Dendritic cell treated with granulocyte-macrophage colony-stimulating factor and Interleukin-4, amounts not matched to agents 40 ng/mL and 50 ng/mL, for 4 days (primary cell): ENCODE measurements around the gene ADD1.

ENCODE experiments used
- H3K27ac Mint-ChIP-seq: one replicate; pipeline ENCODE4 v1.8.0; 2022; ENCODE audit warnings: mild to moderate bottlenecking, mixed read lengths
- H3K27me3 Mint-ChIP-seq: one replicate; pipeline ENCODE4 v1.8.0; 2022; ENCODE audit warnings: mild to moderate bottlenecking, mixed read lengths
- H3K36me3 Mint-ChIP-seq: one replicate; pipeline ENCODE4 v1.8.0; 2022; ENCODE audit warnings: low read depth, mixed read lengths
- H3K4me1 Mint-ChIP-seq: one replicate; pipeline ENCODE4 v1.8.0; 2022; ENCODE audit warnings: low read depth, mixed read lengths
- H3K4me3 Mint-ChIP-seq: one replicate; pipeline ENCODE4 v1.8.0; 2022; ENCODE audit warnings: mild to moderate bottlenecking, moderate library complexity, mixed read lengths
- H3K9me3 Mint-ChIP-seq: one replicate; pipeline ENCODE4 v1.8.0; 2022; ENCODE audit warnings: mixed read lengths
- intact Hi-C: fragments of 100-400 bp; cut with micrococcal nuclease; formaldehyde crosslinking; loops from one replicate; pipeline ENCODE4 v1.15.0; 2022

The ADD1 gene

DNA sequence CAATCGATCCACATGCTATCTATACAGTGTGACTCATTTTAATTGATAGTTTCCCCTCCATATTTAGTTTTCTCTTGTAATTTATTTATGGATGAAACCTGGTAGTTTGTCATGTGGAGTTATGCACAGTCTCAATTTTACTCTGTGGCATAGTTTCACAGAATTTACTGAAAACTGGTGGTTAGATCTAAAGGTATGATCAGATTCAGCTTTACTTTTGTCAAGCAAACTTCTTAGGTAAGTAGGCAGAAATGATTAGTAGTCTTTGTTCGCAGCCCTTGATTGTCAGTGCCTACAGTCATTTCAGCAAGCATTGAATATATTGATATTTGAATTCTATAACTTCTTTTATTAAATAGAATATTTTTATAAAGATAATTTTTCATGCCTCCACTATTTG, 2.5 kb downstream of the ADD1 start:
- H3K4me3 Mint-ChIP-seq: peak overlapping the region; percentile 40
- intact Hi-C loops: loop anchor here (10.0 kb wide), 1 partner anchor 89 kb away; no protein-coding TSS in a partner anchor
- no peaks in the 10 kb centered on the region for H3K9me3 Mint-ChIP-seq
- no peaks in the 10 kb centered on the region for H3K27me3 Mint-ChIP-seq
- H3K27ac Mint-ChIP-seq: peak overlapping the region; percentile 93
- H3K4me1 Mint-ChIP-seq: peaks cover 78% of the 10 kb centered on the region
- H3K36me3 Mint-ChIP-seq: peaks cover 23% of the 10 kb centered on the region

DNA sequence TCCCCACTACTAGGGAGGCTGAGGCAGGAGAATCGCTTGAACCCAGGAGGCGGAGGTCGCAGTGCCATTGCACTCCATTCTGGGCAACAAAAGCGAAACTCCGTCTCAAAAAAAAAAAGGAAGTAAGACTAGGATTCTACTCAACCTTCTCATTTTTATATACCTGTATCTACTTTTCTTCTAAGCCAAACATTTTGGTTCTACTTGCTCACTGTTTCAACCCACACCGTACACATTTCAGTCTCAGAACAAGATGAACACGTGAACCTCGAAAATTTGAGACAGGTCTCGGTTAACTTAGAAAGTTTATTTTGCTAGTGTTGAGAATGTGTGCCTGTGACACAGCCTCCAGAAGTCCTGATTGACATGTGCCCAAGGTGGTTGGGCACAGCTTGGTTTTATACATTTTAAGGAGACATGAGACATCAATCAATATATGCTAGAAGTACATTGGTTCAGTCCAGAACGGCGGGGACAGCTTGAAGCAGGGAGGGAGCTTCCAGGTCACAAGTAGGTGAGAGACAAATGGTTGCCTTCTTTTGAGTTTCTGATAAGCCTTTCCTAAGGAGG, 3.7 kb downstream of the ADD1 start:
- H3K27ac Mint-ChIP-seq: no peak overlapping the region
- H3K9me3 Mint-ChIP-seq: no peaks in the 10 kb centered on the region
- H3K27me3 Mint-ChIP-seq: no peaks in the 10 kb centered on the region
- peaks cover 18% of the 10 kb centered on the region for H3K36me3 Mint-ChIP-seq
- peaks cover 79% of the 10 kb centered on the region for H3K4me1 Mint-ChIP-seq
- intact Hi-C loops: loop anchor here (10.0 kb wide), 1 partner anchor 87 kb away; no protein-coding TSS in a partner anchor
- H3K4me3 Mint-ChIP-seq: no peak overlapping the region

DNA sequence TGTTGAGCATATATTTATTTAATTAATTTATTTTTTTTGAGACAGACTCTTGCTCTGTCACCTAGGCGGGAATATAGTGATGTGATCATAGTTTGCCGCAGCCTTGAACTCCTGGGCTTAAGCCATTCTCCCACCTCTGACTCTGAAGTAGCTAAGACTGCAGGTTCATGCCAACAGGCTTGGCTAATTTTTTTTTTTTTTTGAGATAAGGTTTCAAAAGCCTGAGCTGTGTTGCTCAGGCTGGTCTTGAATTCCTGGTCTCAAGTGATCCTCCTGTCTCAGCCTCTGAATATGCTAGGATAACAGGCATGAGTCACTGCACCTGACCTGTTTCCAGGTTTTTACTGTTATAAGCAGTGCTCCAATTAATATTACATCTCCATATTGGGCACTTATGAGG, 4.8 kb downstream of the ADD1 start:
- Mint-ChIP-seq H3K36me3 (peaks cover 19% of the 10 kb centered on the region), H3K4me1 (peaks cover 72% of the 10 kb centered on the region), H3K4me3 (no peak overlapping the region), H3K9me3 (no peaks in the 10 kb centered on the region), H3K27ac (no peak overlapping the region), H3K27me3 (no peaks in the 10 kb centered on the region)
- intact Hi-C loops: loop anchor here (10.0 kb wide), 1 partner anchor 86 kb away; no protein-coding TSS in a partner anchor

DNA sequence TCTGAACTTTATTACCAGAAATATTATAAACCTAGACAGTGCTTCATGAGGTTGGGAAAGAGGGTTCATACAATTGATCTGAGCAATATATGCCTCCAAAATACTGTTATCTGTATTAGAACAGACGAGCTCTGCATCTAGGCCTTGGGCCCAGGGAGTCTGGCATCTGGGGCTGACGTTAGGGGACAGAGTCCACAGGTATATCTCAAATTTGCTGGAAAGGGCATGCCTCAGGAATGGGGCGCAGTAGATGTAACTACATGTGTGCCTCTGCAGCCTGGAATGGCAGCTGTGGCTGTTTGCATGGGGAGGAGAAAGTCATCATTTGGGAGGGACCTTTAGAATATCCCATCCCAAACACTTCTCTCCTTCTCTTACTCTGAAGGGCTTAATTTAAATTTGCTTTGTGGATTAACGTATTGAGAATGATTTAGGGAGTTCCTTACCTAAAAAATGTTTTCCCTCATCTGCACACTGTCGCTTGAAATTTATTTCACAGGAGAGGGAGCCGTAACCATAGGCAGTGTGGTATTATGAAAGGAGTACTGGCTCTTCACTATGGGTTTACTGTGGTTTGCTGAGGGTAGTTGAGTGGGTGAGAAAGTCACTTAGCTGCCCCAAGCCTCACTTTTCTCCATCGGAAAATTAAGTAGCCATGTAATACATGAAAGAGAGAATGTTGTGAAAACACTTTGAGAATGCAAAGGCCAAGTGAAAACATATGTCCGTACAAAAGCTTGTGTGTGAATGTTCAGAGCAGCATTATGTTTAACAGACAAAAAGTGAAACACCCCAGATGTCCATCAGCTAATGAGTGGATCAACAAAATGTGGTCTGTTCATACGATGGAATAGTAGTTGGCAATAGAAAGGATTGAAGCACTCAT, 5.9 kb downstream of the ADD1 start:
- intact Hi-C loops: loop anchor here (10.0 kb wide), 1 partner anchor 85 kb away; no protein-coding TSS in a partner anchor
- no peak overlapping the region for H3K27ac Mint-ChIP-seq
- H3K27me3 Mint-ChIP-seq: no peaks in the 10 kb centered on the region

DNA sequence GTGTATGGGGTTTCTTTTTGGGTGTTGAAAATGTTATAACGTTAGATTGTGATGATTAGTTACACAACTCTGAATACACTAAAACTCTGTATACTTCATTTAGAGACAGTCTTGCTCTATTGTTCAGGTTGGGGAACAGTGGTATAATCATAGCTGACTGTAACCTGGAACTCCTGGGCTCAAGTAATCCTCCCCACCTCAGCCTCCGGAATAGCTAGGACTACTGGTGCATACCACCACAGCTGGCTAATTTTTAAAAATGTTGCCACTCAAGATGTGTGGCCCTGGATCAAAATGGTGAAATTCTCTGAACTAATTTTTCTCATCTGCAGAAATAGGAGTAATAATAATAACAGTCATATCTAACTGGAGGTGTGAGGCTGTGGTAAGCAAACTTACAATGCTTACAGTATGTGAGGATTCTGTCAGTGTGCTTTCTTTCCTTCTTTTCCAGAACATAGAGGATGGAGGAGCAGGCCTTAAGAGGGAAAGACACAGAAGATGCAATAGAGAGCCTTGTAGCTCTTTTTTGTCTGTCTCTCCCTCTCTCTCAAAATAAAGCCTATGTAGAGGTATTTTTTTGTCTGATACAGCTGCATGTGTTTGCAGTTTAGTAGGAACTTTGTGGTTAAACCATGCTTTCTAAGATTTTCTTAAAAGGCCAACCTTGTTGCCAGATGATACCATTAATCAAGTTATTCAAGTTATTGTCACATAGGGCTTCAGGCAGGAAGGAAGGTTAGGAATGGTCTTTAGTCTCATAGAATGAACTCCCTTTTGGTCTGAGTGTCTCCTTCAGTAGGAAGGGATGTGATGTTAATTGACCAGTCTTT, 7.5 kb downstream of the ADD1 start:
- peaks cover 32% of the 10 kb centered on the region for H3K36me3 Mint-ChIP-seq
- peaks cover 64% of the 10 kb centered on the region for H3K4me1 Mint-ChIP-seq
- intact Hi-C loops: no loop called here
- no peaks in the 10 kb centered on the region for H3K9me3 Mint-ChIP-seq
- H3K27me3 Mint-ChIP-seq: no peaks in the 10 kb centered on the region
- H3K4me3 Mint-ChIP-seq: no peak overlapping the region
- no peak overlapping the region for H3K27ac Mint-ChIP-seq

More for the DNA sequence above, 5.9 kb downstream of the ADD1 start:
- H3K4me3 Mint-ChIP-seq: no peak overlapping the region
- H3K4me1 Mint-ChIP-seq: peaks cover 75% of the 10 kb centered on the region
- no peaks in the 10 kb centered on the region for H3K9me3 Mint-ChIP-seq
- H3K36me3 Mint-ChIP-seq: peaks cover 19% of the 10 kb centered on the region

DNA sequence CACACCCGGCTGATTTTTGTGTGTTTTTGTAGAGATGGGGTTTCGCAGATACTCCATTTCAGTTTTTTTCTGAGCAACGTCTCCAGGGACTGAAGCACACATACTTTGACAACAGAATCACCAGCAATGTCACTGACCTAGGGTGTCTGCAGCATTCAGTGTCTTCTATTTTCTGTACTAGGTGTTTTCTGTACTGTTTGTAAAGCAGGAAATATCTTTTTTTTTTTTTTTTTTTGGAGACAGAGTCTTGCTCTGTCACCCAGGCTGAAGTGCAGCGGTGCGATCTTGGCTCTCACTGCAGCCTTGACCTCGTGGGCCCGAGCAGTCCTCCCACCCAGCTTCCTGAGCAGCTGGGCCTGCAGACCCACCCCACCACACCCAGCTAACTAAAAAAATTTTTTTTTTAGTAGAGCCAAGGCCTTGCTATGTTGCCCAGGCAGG, 8.9 kb downstream of the ADD1 start:
- Mint-ChIP-seq H3K4me3 (no peak overlapping the region), H3K9me3 (no peaks in the 10 kb centered on the region), H3K4me1 (peaks cover 60% of the 10 kb centered on the region), H3K36me3 (peaks cover 38% of the 10 kb centered on the region), H3K27me3 (no peaks in the 10 kb centered on the region), H3K27ac (no peak overlapping the region)
- intact Hi-C loops: no loop called here

DNA sequence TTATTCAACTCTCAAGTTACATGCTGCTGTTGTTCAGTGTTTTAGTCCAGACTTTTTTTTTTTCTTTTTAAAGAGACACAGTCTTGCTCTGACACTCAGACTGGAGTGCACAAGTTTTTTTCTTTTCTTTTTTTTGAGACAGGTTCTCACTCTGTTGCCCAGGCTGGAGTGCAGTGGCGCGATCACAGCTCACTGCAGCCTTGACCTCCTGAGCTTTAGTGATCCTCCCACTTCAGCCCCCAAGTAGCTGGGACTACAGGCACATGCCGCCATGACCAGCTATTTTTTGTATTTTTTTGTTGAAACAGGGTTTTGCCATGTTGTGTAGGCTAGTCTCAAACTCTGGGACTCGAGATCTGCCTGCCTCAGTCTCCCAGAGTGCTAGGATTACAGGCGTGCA, 11.9 kb downstream of the ADD1 start:
- H3K9me3 Mint-ChIP-seq: no peaks in the 10 kb centered on the region
- H3K36me3 Mint-ChIP-seq: peaks cover 47% of the 10 kb centered on the region
- H3K27ac Mint-ChIP-seq: no peak overlapping the region
- H3K27me3 Mint-ChIP-seq: no peaks in the 10 kb centered on the region
- intact Hi-C loops: no loop called here
- H3K4me1 Mint-ChIP-seq: peaks cover 56% of the 10 kb centered on the region
- H3K4me3 Mint-ChIP-seq: no peak overlapping the region

DNA sequence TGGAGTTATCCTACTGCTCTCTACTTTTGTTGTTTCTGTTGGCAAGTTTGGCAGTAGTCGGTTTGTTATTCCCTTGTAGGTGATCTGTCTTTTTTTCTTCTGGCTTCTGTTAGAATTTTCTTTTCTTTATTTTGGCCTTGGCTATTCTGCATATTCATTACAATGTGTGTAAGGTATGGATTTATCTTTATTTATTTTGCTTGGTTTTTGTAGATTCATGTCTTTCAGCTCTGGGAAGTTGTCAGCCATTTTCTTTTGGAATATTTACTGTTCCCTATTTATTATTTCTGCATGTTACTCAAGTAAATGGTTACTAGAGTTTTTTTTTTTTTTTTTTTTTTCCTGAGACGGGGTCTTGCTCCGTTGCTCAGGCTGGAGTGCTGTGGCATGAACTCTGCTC, 12.6 kb downstream of the ADD1 start:
- no peak overlapping the region for H3K27ac Mint-ChIP-seq
- H3K4me1 Mint-ChIP-seq: peaks cover 56% of the 10 kb centered on the region
- peaks cover 53% of the 10 kb centered on the region for H3K36me3 Mint-ChIP-seq
- H3K4me3 Mint-ChIP-seq: no peak overlapping the region
- intact Hi-C loops: no loop called here
- no peaks in the 10 kb centered on the region for H3K9me3 Mint-ChIP-seq
- no peaks in the 10 kb centered on the region for H3K27me3 Mint-ChIP-seq

DNA sequence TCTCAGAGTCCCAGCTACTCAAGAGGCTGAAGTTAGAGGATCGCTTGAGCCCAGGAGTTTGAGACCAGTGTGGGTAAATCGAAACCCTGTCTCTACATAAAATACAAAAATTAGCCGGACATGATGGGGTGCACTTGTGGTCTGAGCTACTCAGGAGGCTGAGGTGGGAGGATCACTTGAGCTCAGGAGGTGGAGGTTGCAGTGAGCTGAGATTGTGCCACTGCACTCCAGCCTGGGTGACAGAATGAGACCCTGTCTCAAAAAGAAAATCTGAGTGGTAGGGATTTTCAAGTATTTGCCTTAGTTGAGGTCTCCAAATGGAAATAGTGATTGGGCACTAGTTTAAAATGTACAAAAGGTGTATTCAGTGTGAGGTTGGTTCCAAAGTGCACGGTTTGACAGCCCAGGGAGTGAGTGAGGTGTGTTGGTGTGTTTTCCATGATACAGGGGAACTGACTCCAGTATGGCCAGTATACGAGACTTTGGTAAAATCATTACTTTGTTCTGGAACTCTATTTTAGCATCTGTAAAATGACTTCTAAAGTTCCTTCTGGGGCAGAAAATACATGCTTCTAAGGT, 13.8 kb downstream of the ADD1 start:
- Mint-ChIP-seq H3K9me3 (no peaks in the 10 kb centered on the region), H3K36me3 (peaks cover 53% of the 10 kb centered on the region), H3K27me3 (no peaks in the 10 kb centered on the region), H3K27ac (no peak overlapping the region), H3K4me3 (no peak overlapping the region), H3K4me1 (peaks cover 56% of the 10 kb centered on the region)
- intact Hi-C loops: no loop called here

DNA sequence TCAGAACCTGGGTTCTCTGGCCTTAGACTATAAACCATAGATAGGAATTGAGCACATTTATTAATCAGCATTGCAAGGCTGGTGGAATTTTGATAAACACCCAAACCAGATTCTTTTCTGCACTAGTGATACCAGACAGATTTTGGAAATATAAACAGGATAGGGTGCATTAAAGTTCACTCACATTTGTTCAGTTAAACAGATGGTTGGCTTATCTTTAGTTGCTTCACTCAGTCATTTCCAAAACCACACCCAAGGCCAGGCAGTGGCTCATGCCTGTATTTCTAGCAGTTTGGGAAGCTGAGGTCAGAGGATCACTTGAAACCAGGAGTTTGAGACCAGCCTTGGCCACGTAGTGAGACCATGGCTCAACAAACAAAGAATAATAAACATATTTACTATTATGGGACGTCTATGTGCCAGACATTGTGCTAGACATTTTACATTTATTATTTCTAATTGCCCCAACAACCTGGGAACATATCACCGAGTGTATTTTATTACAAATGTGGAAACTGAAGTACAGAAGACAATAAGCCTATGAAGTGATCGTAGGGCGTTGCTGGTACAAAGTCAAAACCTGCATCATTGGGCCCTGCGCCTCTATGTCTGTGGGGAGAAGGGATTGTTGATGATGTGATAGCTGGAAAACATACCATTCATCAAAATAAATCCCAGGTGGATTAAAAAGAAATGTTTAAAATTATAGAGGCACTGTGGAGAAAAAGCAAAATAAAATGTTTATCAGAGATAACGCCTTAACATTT, 15.0 kb downstream of the ADD1 start:
- intact Hi-C loops: no loop called here
- Mint-ChIP-seq H3K27ac (no peak overlapping the region), H3K36me3 (peaks cover 45% of the 10 kb centered on the region), H3K4me1 (peaks cover 64% of the 10 kb centered on the region), H3K4me3 (no peak overlapping the region), H3K9me3 (no peaks in the 10 kb centered on the region), H3K27me3 (no peaks in the 10 kb centered on the region)

DNA sequence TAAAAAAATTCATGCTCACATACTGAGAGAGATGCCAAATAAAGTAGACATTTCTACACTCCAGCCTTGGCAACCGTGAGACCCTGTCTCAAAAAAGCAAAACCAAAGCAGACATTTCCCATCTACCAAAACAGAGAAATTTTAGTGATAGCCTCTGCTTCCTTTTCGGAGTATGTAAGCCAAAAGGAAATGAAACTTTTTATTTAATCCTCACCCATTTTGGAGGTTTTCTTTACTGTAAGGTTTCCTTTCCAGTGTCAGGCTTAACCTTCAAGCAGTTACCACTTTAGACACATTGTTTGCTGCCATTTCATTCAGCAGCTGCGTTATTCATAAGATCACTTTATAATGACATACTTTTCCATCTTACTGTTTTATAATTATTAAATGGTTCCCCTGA, 15.9 kb downstream of the ADD1 start:
- intact Hi-C loops: no loop called here
- Mint-ChIP-seq H3K4me1 (peaks cover 64% of the 10 kb centered on the region), H3K4me3 (no peak overlapping the region), H3K27ac (peak overlapping the region; percentile 60), H3K27me3 (no peaks in the 10 kb centered on the region), H3K36me3 (peaks cover 37% of the 10 kb centered on the region), H3K9me3 (no peaks in the 10 kb centered on the region)

DNA sequence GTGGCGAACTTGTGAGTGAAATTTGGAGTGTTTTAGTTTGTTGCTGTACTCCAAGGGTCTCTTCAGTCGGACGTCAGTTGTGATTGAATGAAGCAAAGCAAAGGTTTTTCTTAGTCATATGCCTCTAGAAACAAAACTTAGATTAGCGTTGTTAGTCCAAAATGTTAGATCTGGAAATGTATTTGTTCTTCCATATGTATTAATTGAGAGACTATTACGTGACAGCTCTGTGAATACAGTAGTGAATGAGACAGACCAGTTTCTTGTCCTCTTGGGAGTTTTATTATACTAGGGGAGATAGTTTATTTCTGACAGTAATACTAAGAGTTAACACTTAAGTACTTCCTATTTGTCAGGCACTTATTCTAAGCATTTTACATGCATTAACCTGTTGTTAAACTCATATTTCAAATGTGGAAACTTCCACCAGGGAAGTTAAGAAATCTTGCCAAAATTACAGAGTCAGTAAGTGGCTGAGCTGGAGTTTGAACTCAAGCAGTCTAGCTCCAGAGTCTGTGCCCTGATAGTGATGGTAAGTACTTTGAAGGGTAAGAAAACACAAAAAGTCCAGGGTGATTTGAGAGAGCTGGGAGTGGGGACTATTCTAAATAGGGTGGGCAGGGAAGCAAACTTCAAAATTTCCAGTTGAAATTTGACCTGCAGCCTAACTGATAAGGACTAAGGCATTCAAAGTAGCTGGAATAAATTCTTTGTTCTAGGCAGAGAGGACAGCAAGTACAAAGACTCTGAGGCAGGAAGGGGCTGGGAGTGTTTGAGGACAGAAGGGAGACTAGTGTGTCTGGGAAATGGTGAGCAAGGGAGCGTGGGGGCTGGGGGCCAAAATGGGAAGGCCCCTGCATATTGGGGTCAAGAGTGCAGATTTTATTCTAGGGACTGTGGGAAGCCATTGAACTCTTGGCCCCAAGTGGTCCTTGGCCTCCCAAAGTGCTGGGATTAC, 17.0 kb downstream of the ADD1 start:
- Mint-ChIP-seq H3K9me3 (no peaks in the 10 kb centered on the region), H3K27me3 (no peaks in the 10 kb centered on the region), H3K27ac (peak overlapping the region; percentile 66), H3K36me3 (peaks cover 25% of the 10 kb centered on the region), H3K4me3 (peak overlapping the region; percentile 32), H3K4me1 (peaks cover 69% of the 10 kb centered on the region)
- intact Hi-C loops: no loop called here
